H1 (cell line): ENCODE measurements around the gene EPN2. TPM values are rescaled to one million over a fixed set of nuclear protein-coding genes. Genes with fewer than 3 reads are reported as not detected.

Experiments used
- CTCF ChIA-PET: fragments of 300-600 bp; sonication (Branson Sonifier 250); formaldehyde crosslinking; loops from one replicate; lab custom pipeline; 2021; ENCODE audit not compliant: partially characterized antibody; lab: Charles Lee
- POLR2A ChIA-PET: fragments of 300-600 bp; sonication (Branson Sonifier 250); formaldehyde crosslinking; loops from one replicate; lab custom pipeline; 2021; ENCODE audit warnings: inconsistent platforms; ENCODE audit not compliant: partially characterized antibody; lab: Charles Lee
- DNase-seq, 2 experiments: peaks; one replicate each; pipeline versions ENCODE4 v3.0.0 to v3.0.0-alpha.2; 2010 to 2022; ENCODE audit warnings: low spot score in 2 of 2, low read depth in 1 of 2, mixed read lengths in 1 of 2
- FAIRE-seq: peaks from 2 replicates; lab custom pipeline; 2011; peaks lifted over from hg19 to GRCh38; lab: Jason Lieb, UNC
- H2AFZ ChIP-seq: 2 replicates; pipeline ENCODE4 v1.8.1; 2012; ENCODE audit warnings: low read length, inconsistent platforms
- H2AK5ac ChIP-seq: 2 replicates; pipeline ENCODE4 v1.6.1; 2013; ENCODE audit warnings: low read depth, low read length
- H2BK120ac ChIP-seq: replicated peaks from 2 replicates; pipeline ENCODE3; 2013; ENCODE audit warnings: low read depth, low read length, inconsistent platforms
- H2BK12ac ChIP-seq: 2 replicates; pipeline ENCODE4 v1.6.1; 2013; ENCODE audit warnings: low read depth, low read length
- H2BK15ac ChIP-seq: 2 replicates; pipeline ENCODE4 v1.6.1; 2013; ENCODE audit warnings: low read length
- H2BK20ac ChIP-seq: 2 replicates; pipeline ENCODE4 v1.6.1; 2013; ENCODE audit warnings: low read length
- H2BK5ac ChIP-seq: 2 replicates; pipeline ENCODE4 v1.6.1; 2013; ENCODE audit warnings: low read depth, low read length
- H3K14ac ChIP-seq: 2 replicates; pipeline ENCODE4 v1.6.1; 2013; ENCODE audit warnings: inconsistent platforms; ENCODE audit not compliant: insufficient read length
- H3K18ac ChIP-seq: 2 replicates; pipeline ENCODE4 v1.6.1; 2013; ENCODE audit warnings: low read length; ENCODE audit errors: extremely low read depth
- H3K23ac ChIP-seq: 2 replicates; pipeline ENCODE4 v1.6.1; 2013; ENCODE audit warnings: inconsistent platforms; ENCODE audit not compliant: insufficient read length
- H3K23me2 ChIP-seq: 2 replicates; pipeline ENCODE4 v1.6.1; 2013; ENCODE audit warnings: low read depth, low read length
- H3K27ac ChIP-seq: 2 replicates; pipeline ENCODE4 v1.6.1; 2011; ENCODE audit warnings: low read depth, low read length, inconsistent platforms
- H3K27me3 ChIP-seq, 4 experiments: replicated peaks in 1 of 4; 1 replicate in 1 of 4; 2 replicates in 3 of 4; pipeline versions ENCODE4 v1.6.1 to v1.8.1; 2011 to 2013; ENCODE audit warnings: low read length in 3 of 4, mild to moderate bottlenecking in 3 of 4, inconsistent platforms in 2 of 4, mixed read lengths in 2 of 4, moderate library complexity in 1 of 4; ENCODE audit not compliant: control insufficient read depth in 3 of 4, insufficient read depth in 3 of 4; ENCODE audit errors: extremely low read depth in 1 of 4
- H3K36me3 ChIP-seq, 4 experiments: 2 replicates each; pipeline versions ENCODE4 v1.6.1 to v1.8.1; 2011 to 2013; ENCODE audit warnings: mild to moderate bottlenecking in 4 of 4, low read length in 3 of 4, moderate library complexity in 2 of 4, control low read depth in 1 of 4, inconsistent platforms in 1 of 4; ENCODE audit not compliant: insufficient read depth in 4 of 4, control insufficient read depth in 2 of 4
- H3K4ac ChIP-seq: replicated peaks from 2 replicates; pipeline ENCODE3; 2013; ENCODE audit warnings: low read length, low read depth, mixed read lengths, inconsistent platforms; ENCODE audit not compliant: insufficient read length
- H3K4me1 ChIP-seq, 4 experiments: replicated peaks in 1 of 4; 1 replicate in 1 of 4; 2 replicates in 3 of 4; pipeline versions ENCODE4 v1.6.1 to v1.8.1; 2011 to 2013; ENCODE audit warnings: low read length in 3 of 4, inconsistent platforms in 2 of 4, mixed read lengths in 1 of 4; ENCODE audit not compliant: insufficient read depth in 4 of 4, control insufficient read depth in 3 of 4
- H3K4me2 ChIP-seq, 2 experiments: 2 replicates each; pipeline versions ENCODE4 v1.6.1 to v1.8.1; 2011 to 2013; ENCODE audit warnings: low read depth in 2 of 2, low read length in 2 of 2, control low read depth in 1 of 2, inconsistent platforms in 1 of 2, mild to moderate bottlenecking in 1 of 2; ENCODE audit not compliant: insufficient read depth in 1 of 2
- H3K4me3 ChIP-seq, 4 experiments: fragments of 200-600, 300-600 bp in 1 of 4; sonication (generic), shearing (Covaris generic), sonication (Bioruptor Twin) in 1 of 4; 2 replicates each; pipeline versions ENCODE4 v1.5.1 to v1.8.1; 2011 to 2016; ENCODE audit warnings: low read length in 4 of 4, low read depth in 3 of 4, control low read depth in 2 of 4, inconsistent platforms in 2 of 4, mild to moderate bottlenecking in 2 of 4, mixed read lengths in 1 of 4, moderate library complexity in 1 of 4; ENCODE audit not compliant: insufficient read depth in 2 of 4; ENCODE audit errors: extremely low read depth in 1 of 4
- H3K56ac ChIP-seq: replicated peaks from 2 replicates; pipeline ENCODE3; 2013; ENCODE audit warnings: low read depth, mild to moderate bottlenecking, mixed read lengths, low read length, inconsistent platforms; ENCODE audit not compliant: insufficient read length
- H3K79me1 ChIP-seq: 2 replicates; pipeline ENCODE4 v1.6.1; 2013; ENCODE audit warnings: low read depth, low read length, control low read depth
- H3K79me2 ChIP-seq, 2 experiments: 2 replicates each; pipeline versions ENCODE4 v1.6.1 to v1.8.1; 2012 to 2013; ENCODE audit warnings: low read length in 2 of 2, mild to moderate bottlenecking in 2 of 2, inconsistent platforms in 1 of 2; ENCODE audit not compliant: insufficient read depth in 2 of 2, control insufficient read depth in 1 of 2
- H3K9ac ChIP-seq, 4 experiments: replicated peaks in 1 of 4; 1 replicate in 1 of 4; 2 replicates in 3 of 4; pipeline versions ENCODE4 v1.6.1 to v1.8.1; 2011 to 2013; ENCODE audit warnings: low read depth in 3 of 4, low read length in 3 of 4, control low read depth in 2 of 4, mild to moderate bottlenecking in 2 of 4, moderate library complexity in 2 of 4, inconsistent platforms in 1 of 4; ENCODE audit errors: extremely low read depth in 1 of 4
- H3K9me3 ChIP-seq, 2 experiments: 2 replicates each; pipeline versions ENCODE4 v1.6.1 to v1.8.1; 2012 to 2013; ENCODE audit warnings: mild to moderate bottlenecking in 2 of 2, moderate library complexity in 2 of 2, control low read depth in 1 of 2, inconsistent platforms in 1 of 2, low read depth in 1 of 2, low read length in 1 of 2, mixed read lengths in 1 of 2; ENCODE audit not compliant: insufficient read depth in 2 of 2
- H4K20me1 ChIP-seq, 2 experiments: replicated peaks in 1 of 2; 2 replicates each; pipeline versions ENCODE3 to v1.8.1; 2011 to 2013; ENCODE audit warnings: inconsistent platforms in 2 of 2, low read length in 2 of 2, mild to moderate bottlenecking in 1 of 2; ENCODE audit not compliant: insufficient read depth in 2 of 2, control insufficient read depth in 1 of 2
- H4K5ac ChIP-seq: 2 replicates; pipeline ENCODE4 v1.6.1; 2013; ENCODE audit warnings: low read length, low read depth, mixed read lengths, inconsistent platforms; ENCODE audit not compliant: insufficient read length
- H4K8ac ChIP-seq: 2 replicates; pipeline ENCODE4 v1.8.0; 2013; ENCODE audit warnings: mild to moderate bottlenecking, moderate library complexity, low read length, inconsistent platforms; ENCODE audit not compliant: insufficient read depth; ENCODE audit errors: extremely low read depth
- H4K91ac ChIP-seq: replicated peaks from 2 replicates; pipeline ENCODE3; 2013; ENCODE audit warnings: low read length, mixed read lengths, inconsistent platforms; ENCODE audit not compliant: insufficient read length
- BRCA1 ChIP-seq: IDR thresholded peaks from 2 replicates; pipeline ENCODE4 v1.6.1; 2012; ENCODE audit warnings: low read depth, low read length, improper control_type of control experiment
- KDM4A ChIP-seq: IDR thresholded peaks from one replicate; pipeline ENCODE4 v1.7.1; 2012; ENCODE audit warnings: low read depth, mild to moderate bottlenecking, moderate library complexity, low read length, inconsistent platforms; ENCODE audit not compliant: severe bottlenecking
- WGBS, 2 experiments: shearing (Covaris generic) in 1 of 2; methylation state at CpG; one replicate each; pipeline versions ENCODE4 v1.1.6 to v1.1.7; 2013 to 2015; ENCODE audit warnings: low lambda C conversion rate in 2 of 2, mixed read lengths in 2 of 2, inconsistent platforms in 1 of 2, low coverage in 1 of 2, missing lambda C conversion rate in 1 of 2; ENCODE audit not compliant: insufficient replicate concordance in 2 of 2, insufficient coverage in 1 of 2, insufficient read length in 1 of 2; ENCODE audit errors: extremely low coverage in 1 of 2, missing lambda C conversion rate in 1 of 2; 5-methylcytosine and 5-hydroxymethylcytosine counted together
- polyA plus RNA-seq, 7 experiments: library from polyadenylated mRNA; depleted of rRNA in 3 of 7; stranded (reverse) in 5 of 7; unstranded in 2 of 7; fragments of >200 nt in 5 of 7; fragments of 200-250 nt in 2 of 7; gene quantifications; 1 replicate in 5 of 7; 2 replicates in 1 of 7; 4 replicates in 1 of 7; pipeline versions ENCODE4 v1.2.1 to v1.2.3, GENCODE V29; 2011 to 2013; ENCODE audit warnings: missing spikeins in 2 of 7, mixed read lengths in 2 of 7
- total RNA-seq: library from RNA; stranded (reverse); fragmentation: NEBNext Ultra II Directional; extraction: Animal tissue kit (Norgen Biotek cat#: 25700); gene quantifications from 2 replicates; pipeline ENCODE4 v1.2.1, GENCODE V29; 2021

EPN2 gene
- total and polyA plus RNA-seq, 2 of the 8 experiments (the other 6 are each of a cell fraction or from before 2014, with no cell fraction given), result 28.7 to 55.8 TPM

DNA sequence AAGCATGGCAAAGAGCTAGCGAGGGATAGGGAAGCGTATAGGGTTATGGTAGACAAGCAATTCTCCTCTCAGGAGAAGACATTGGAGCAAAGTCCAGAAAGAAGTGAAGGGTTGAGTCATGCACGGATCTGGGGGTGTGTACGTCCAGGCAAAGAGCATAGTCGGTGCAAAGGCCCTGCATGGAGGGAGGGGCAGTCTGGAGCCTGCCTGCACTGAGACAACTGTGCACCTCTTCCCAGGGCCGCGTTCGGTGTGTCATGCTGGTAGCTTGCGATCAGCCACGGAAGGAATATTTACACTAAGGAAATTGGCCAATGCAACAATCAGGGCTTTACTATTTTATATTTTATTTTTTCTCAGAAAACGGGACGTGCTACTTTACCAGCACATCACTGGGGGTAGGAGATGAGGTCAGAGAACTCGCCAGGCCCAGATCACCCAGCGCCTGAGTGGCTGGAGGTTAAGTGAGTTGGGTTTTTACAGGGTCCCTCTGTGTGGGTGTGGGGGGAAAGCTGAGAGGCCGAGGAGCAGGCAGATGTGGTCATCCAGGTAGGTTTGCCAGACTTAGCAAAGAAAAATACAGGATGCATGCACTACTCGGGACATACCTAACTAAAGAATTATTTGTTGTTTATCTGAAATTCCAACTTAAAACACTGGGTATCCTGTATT lies 132.1 kb downstream of the EPN2 start:
- H3K4me1 ChIP-seq, result peaks cover 0 to 6% (median 3%) of the 10 kb centered on the region in 4 experiments; a peak in 5 of 7 replicates
- no peak overlapping the region for H3K56ac ChIP-seq
- no peak overlapping the region for H4K8ac ChIP-seq
- no peak overlapping the region for H4K5ac ChIP-seq
- no peak overlapping the region for H2BK15ac ChIP-seq
- no peak overlapping the region for H3K18ac ChIP-seq
- H3K23me2 ChIP-seq, result no peaks in the 10 kb centered on the region
- no peak overlapping the region for H3K27ac ChIP-seq
- no peaks in the 10 kb centered on the region for H3K79me1 ChIP-seq
- no peak overlapping the region for H3K4ac ChIP-seq
- no peak overlapping the region for H3K9ac ChIP-seq
- FAIRE-seq (no peak), DNase-seq (no peak)
- no peak overlapping the region for H2AK5ac ChIP-seq
- no peak overlapping the region for H2BK120ac ChIP-seq
- CTCF ChIA-PET, result interaction anchor here (0.8 to 1.0 kb wide), 2 partner anchors 28 to 121 kb away, joined by 3 read pairs; no protein-coding TSS in a partner anchor
- no peaks in the 10 kb centered on the region for H3K36me3 ChIP-seq
- H2BK5ac ChIP-seq, result no peak overlapping the region
- no peak overlapping the region for H3K4me3 ChIP-seq
- TF ChIP-seq KDM4A (no peak), BRCA1 (no peak)
- TF ChIP-seq, all 59 proteins: peak for 0
- no peaks in the 10 kb centered on the region for H3K27me3 ChIP-seq
- no peak overlapping the region for H2BK20ac ChIP-seq
- 93% methylated on average over 16 of the region's 16 CpGs; no CpG with 5 or more reads in 1 of the 2 experiments for WGBS, 2 experiments
- no peak overlapping the region for H3K14ac ChIP-seq
- no peak overlapping the region for H4K91ac ChIP-seq
- H4K20me1 ChIP-seq, result no peaks in the 10 kb centered on the region
- no peak overlapping the region for H3K23ac ChIP-seq
- H3K79me2 ChIP-seq, result no peaks in the 10 kb centered on the region
- POLR2A ChIA-PET, result interaction anchor here (0.8 to 1.8 kb wide), 3 partner anchors 8 to 17 kb away, joined by 3 to 5 read pairs (median 3); no protein-coding TSS in a partner anchor
- H3K9me3 ChIP-seq, result no peaks in the 10 kb centered on the region
- peak overlapping the region; percentile 60; the same call in 1 of the 2 replicates for H2BK12ac ChIP-seq
- H2AFZ ChIP-seq, result no peak overlapping the region
- no peak overlapping the region for H3K4me2 ChIP-seq
